DMS 273 (cell line): ENCODE measurements around the gene SYNC.
"Not testable (repeated sequence)": the region's sequence is repeated elsewhere in the genome, so short reads cannot be mapped to it uniquely, and the experiment has no call there.

Experiments used
- DNase-seq: peaks from one replicate; lab custom pipeline; 2025; ENCODE audit not compliant: unreplicated experiment; lab: John Stamatoyannopoulos, UW

SYNC gene

DNA sequence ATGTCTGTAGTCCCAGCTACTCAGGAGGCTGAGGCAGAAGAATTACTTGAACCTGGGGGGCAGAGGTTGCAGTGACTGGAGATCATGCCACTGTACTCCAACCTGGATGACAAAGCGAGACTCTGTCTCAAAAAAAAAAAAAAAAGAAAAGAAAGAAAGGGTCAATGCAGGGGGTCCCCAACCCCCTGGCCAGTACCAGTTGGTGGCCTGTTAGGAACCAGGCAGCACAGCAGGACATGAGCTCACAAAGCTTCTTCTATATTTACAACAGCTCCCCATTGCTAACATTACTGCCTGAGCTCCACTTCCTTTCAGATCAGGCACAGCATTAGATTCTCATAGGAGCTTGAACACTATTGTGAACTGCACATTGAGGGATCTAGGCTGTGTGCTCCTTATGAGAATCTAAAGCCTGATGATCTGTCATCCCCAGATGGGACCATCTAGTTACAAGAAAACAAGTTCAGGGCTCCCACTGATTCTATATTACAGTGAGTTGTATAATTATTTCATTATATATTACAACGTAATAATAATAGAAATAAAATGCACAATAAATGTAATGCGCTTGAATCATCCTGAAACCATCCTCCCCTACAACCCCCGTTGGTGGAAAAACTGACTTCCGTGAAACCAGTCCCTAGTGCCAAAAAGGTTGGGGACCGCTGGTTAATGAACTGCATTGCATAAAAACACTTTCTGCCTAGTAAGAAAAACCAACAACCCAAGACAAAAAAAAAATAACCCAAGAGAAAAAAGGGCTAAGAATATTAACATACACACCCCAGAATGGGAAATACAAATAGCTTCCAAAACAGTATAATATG, 55.0 kb downstream of the SYNC start:
- no peak for DNase-seq

DNA sequence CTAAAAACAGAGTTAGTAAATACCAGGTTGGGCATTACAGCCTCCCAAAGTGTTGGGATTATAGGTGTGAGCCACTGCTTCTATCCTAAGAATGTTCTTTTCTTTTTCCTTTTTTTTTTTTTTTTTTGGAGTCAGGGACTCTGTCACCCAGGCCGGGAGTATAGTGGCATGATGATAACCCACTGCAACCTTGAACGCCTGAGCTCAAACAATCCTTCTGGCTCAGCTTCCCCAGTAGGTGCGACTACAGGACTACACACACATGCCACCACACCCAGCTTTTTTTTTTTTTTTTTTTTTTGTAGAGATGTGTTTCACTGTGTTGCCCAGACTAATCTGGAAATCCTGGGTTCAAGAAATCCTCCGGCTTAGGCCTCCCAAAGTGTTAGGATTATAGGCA, 58.1 kb downstream of the SYNC start:
- no peak for DNase-seq

DNA sequence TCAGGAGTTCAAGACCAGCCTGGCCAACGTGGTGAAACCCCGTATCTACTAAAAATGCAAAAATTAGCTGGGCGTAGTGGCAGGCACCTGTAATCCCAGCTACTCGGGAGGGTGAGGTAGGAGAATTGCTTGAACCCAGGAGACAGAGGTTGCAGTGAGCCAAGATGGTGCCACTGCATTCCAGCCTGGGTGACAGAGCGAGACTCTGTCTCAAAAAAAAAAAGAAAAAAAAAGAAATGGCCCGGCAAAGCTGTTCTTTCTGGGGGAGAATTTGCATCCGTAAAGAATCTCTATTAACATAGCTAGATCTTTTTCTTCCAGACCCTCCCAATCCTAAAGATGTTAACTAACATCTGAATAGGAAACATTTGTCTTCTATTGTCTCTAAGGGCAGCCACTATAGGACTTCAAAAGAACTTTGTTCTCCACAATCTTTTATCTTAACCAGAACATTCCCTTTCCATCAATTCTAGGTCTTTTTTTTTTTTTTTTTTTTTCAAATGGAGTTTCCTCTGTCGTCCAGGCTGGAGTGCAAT, 60.2 kb downstream of the SYNC start:
- DNase-seq, result not testable (repeated sequence)

DNA sequence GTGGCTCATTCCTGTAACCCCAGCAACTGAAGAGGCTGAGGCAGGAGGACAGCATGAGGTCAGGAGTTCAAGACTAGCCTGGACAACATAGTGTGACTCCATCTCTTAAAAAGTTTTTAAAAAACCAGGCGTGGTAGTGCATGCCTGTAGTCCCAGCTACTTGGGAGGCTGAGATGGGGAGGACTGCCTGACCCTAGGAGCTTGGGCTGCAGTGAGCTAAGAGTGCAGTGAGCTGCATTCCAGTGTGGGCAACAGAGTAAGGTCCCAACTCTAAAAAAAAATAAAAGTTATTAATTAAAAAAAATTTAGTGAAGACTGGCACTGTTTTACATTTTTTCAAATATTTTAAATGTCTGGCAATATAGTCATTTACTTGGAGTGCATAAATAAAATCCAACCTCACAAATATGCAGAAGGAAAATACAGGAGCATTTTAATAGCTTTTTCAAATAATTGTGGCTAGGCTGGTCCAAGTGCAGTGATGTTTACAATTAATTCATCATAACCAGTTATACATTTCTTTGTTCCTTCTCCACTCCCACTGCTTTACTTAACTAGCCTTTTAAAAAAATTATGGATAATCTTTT, 63.0 kb downstream of the SYNC start:
- DNase-seq, result no peak

DNA sequence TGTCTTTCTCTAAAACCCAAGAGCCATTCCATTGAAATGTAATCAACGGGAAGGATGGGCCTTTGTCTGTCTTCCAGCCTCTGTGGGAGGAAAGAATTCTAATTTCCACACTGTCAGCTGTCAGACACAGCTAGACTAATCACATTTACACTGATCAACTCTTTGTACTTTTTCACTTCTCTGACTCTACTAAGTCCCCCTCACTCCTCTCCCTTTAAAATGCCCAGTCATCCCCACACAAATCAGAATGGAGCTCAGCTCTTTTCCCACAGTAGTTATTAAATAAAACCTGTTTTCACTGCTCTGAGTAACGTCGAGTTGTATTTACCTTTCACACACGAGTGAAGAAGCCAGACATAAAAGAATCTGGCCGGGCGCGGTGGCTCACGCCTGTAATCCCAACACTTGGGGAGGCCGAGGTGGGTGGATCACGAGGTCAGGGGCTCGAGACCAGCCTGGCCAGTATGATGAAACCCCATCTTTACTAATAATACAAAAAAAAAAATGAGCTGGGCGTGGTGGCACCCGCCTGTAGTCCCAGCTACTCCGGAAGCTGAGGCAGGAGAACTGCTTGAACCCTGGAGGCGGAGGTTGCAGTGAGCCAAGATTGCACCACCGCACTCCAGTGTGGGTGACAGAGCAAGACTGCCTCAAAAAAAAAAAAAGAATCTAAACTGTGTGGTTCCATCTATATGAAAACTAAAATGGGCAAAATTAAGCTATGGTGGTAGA, 65.5 kb downstream of the SYNC start:
- DNase-seq, result no peak

DNA sequence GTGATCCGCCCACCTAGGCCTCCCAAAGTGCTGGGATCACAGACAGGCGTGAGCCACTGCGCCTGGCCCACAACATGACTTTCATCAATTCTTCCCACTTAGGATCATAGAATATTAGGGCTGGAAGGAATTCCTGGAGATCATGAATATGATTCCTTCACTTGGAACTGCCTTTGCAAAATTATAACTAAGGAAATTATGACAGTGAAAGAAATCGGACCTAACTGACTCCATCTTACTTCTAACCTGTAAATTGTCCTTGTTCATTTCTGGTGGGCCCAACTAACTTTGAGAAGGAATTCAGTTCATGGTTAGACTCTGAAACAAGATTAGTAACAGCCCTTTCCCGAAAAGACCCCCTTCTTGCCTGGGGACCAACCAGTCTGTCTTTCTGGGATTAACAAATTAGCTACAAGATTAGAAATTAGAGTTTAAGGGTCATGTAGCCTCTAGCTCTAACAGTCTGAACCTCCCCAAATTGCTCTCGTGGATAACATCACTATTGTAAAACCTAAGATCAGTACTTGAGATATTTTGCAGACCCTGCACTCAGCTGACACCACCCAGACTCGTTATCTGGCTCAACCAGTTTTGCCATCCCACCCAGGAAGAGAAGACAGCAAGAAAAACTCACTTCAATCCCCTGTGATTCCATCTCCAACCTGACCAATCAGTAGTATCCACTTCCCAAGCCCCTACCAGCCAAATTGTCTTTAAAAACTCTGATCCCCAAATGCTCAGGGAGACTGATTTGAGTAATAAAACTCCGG, 66.9 kb downstream of the SYNC start:
- DNase-seq, result no peak

DNA sequence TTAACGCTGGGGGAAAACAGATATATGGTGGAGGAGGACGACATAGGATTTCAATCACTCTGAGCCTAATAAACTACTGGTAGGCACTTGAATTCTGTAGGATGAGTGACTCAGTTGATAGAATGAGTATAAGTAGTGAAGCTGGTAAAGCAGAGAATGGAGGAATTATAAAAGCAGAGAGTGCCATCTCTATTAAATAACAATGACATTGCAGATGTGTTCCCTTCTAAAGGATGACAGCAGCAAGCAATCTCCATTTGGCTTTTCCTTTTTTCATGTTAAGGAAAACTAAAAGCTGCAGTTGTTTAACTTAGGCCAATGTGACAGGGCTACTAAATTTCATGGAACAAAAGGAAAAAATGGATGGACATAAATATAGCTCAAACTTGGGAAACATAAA, 69.7 kb downstream of the SYNC start:
- DNase-seq, result no peak

DNA sequence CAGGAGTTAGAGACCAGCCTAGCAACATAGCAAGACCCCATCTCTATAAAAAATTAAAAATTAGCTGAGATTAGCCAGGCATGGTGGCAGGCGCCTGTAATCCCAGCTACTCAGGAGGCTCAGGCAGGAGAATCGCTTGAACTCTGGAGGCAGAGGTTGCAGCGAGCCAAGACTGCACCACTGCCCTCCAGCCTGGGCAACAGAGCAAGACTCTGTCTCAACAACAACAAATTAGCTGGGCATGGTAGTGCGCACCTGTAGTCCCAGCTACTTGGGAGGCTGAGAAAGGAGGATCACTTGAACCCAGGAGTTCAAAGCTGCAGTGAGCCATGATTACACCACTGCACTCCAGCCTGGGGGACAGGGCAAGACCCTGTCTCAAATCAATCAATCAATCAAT, 72.4 kb downstream of the SYNC start:
- DNase-seq, result not testable (repeated sequence)
